ENCODE measurements around the gene ARHGEF26. TPM values are rescaled to one million over a fixed set of nuclear protein-coding genes. Genes with fewer than 3 reads are reported as not detected.
"Not testable (repeated sequence)": the region's sequence is repeated elsewhere in the genome, so short reads cannot be mapped to it uniquely, and the experiment has no call there.

The ARHGEF26 gene
- total RNA-seq, 4 donors from 2014 or later: 30.6 to 49.3 (median 37.8) TPM

GRCh38 chr3:154085071-154085470 is 36.1 kb upstream of the ARHGEF26 start:
- peaks cover 4% of the 10 kb centered on the region for H3K4me1 ChIP-seq
- WGBS: 63% methylated on average over 1 of the region's 1 CpG
- no peaks in the 10 kb centered on the region for H3K9me3 ChIP-seq
- no peaks in the 10 kb centered on the region for H3K36me3 ChIP-seq
- no peak for DNase-seq (ENCODE audit: low spot score in 2 of 2)
- H3K4me3 ChIP-seq: no peak overlapping the region
- TF ChIP-seq POLR2A (IDR thresholded peaks at IDR 0.05) (no peak), EP300 (IDR thresholded peaks at IDR 0.05) (no peak), POLR2AphosphoS5 (IDR thresholded peaks at IDR 0.05) (no peak)
- TF ChIP-seq, protein P1, sequence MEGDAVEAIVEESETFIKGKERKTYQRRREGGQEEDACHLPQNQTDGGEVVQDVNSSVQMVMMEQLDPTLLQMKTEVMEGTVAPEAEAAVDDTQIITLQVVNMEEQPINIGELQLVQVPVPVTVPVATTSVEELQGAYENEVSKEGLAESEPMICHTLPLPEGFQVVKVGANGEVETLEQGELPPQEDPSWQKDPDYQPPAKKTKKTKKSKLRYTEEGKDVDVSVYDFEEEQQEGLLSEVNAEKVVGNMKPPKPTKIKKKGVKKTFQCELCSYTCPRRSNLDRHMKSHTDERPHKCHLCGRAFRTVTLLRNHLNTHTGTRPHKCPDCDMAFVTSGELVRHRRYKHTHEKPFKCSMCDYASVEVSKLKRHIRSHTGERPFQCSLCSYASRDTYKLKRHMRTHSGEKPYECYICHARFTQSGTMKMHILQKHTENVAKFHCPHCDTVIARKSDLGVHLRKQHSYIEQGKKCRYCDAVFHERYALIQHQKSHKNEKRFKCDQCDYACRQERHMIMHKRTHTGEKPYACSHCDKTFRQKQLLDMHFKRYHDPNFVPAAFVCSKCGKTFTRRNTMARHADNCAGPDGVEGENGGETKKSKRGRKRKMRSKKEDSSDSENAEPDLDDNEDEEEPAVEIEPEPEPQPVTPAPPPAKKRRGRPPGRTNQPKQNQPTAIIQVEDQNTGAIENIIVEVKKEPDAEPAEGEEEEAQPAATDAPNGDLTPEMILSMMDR (IDR thresholded peaks at IDR 0.05): no peak
- no peaks in the 10 kb centered on the region for H3K27me3 ChIP-seq
- H3K27ac ChIP-seq: no peak overlapping the region

DNA sequence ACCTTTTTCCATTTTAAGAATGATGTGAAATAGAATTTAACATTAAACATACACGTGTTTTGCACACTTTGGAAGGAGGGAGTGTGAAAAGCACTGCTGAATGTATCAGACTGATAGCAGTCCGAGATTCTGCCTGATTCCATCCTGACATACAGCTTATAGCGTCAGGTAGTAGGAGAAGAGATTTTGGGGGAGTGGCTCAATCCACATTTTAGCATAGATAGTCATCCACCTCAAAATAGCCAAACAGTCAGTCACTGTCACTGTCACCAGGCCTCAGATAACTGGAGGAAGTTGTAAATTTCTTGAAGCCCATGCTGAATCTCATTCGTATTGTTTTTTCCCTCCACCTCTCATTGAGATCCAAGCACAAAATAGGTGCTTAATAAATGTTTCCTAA is 35.4 kb upstream of the ARHGEF26 start:
- 80% methylated on average over 4 of the region's 4 CpGs for WGBS
- TF ChIP-seq, protein P1 (IDR thresholded peaks at IDR 0.05): no peak
- TF ChIP-seq EP300 (IDR thresholded peaks at IDR 0.05) (no peak), POLR2AphosphoS5 (IDR thresholded peaks at IDR 0.05) (no peak), POLR2A (IDR thresholded peaks at IDR 0.05) (no peak)
- no peak for DNase-seq (ENCODE audit: low spot score in 2 of 2)

DNA sequence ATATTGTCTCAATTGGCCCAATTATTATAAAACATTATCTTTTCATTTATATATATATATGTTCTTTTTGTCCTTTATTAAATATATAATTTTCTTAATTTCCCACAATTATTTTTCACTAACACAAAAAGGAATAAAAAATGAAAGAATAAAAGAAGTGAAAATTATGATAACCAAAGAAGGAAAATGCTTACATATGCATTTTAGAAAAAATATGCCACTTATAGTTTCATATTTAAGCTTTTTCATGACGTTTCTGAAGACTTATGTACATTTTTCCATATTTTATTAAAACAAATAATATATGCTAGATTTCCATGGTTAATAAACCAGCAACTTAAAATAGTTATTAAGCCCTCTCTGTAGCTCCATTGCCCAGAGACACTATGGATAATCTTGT is 34.9 kb upstream of the ARHGEF26 start:
- 77% methylated on average over 1 of the region's 1 CpG for WGBS
- peaks cover 4% of the 10 kb centered on the region for H3K4me1 ChIP-seq
- DNase-seq (ENCODE audit: low spot score in 2 of 2): no peak
- H3K9me3 ChIP-seq: no peaks in the 10 kb centered on the region
- no peak overlapping the region for H3K27ac ChIP-seq
- H3K36me3 ChIP-seq: no peaks in the 10 kb centered on the region
- no peaks in the 10 kb centered on the region for H3K27me3 ChIP-seq
- no peak overlapping the region for H3K4me3 ChIP-seq
- no peak for TF ChIP-seq POLR2A (IDR thresholded peaks at IDR 0.05)
- TF ChIP-seq, protein P1 (IDR thresholded peaks at IDR 0.05): no peak
- no peak for TF ChIP-seq POLR2AphosphoS5 (IDR thresholded peaks at IDR 0.05)
- no peak for TF ChIP-seq EP300 (IDR thresholded peaks at IDR 0.05)

More for the DNA sequence above, 35.4 kb upstream of the ARHGEF26 start:
- peaks cover 4% of the 10 kb centered on the region for H3K4me1 ChIP-seq
- no peak overlapping the region for H3K4me3 ChIP-seq
- H3K27me3 ChIP-seq: no peaks in the 10 kb centered on the region
- no peaks in the 10 kb centered on the region for H3K36me3 ChIP-seq
- no peak overlapping the region for H3K27ac ChIP-seq
- no peaks in the 10 kb centered on the region for H3K9me3 ChIP-seq

DNA sequence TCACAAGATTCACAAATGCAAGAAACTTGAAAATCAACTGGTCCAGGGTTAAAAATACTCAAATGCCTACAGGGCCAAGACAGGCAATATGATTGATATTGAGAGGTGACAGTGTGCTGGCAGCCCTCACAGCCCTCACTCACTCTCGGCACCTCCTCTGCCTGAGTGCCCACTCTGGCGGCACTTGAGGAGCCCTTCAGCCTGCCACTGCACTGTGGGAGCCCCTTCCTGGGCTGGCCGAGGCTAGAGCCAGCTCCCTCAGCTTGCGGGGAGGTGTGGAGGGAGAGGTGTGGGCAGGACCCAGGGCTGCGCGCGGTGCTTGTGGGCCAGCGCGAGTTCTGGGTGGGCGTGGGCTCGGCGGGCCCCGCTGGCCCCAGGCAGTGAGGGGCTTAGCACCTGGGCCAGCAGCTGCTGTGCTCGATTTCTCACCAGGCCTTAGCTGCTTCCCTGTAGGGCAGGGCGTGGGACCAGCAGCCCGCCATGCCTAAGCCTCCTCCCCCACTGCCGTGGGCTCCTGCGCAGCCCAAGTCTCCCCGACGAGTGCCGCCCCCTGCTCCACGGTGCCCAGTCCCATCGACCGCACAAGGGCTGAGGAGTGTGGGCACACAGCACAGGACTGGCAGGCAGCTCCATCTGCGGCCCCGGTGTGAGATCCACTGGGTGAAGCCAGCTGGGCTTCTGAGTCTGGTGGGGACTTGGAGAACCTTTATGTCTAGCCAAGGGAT is 33.3 kb upstream of the ARHGEF26 start:
- WGBS: 92% methylated on average over 11 of the region's 26 CpGs
- not testable (repeated sequence) for H3K4me1 ChIP-seq; H3K36me3 ChIP-seq; H3K27me3 ChIP-seq; H3K9me3 ChIP-seq; H3K27ac ChIP-seq; DNase-seq (ENCODE audit: low spot score in 2 of 2); H3K4me3 ChIP-seq

DNA sequence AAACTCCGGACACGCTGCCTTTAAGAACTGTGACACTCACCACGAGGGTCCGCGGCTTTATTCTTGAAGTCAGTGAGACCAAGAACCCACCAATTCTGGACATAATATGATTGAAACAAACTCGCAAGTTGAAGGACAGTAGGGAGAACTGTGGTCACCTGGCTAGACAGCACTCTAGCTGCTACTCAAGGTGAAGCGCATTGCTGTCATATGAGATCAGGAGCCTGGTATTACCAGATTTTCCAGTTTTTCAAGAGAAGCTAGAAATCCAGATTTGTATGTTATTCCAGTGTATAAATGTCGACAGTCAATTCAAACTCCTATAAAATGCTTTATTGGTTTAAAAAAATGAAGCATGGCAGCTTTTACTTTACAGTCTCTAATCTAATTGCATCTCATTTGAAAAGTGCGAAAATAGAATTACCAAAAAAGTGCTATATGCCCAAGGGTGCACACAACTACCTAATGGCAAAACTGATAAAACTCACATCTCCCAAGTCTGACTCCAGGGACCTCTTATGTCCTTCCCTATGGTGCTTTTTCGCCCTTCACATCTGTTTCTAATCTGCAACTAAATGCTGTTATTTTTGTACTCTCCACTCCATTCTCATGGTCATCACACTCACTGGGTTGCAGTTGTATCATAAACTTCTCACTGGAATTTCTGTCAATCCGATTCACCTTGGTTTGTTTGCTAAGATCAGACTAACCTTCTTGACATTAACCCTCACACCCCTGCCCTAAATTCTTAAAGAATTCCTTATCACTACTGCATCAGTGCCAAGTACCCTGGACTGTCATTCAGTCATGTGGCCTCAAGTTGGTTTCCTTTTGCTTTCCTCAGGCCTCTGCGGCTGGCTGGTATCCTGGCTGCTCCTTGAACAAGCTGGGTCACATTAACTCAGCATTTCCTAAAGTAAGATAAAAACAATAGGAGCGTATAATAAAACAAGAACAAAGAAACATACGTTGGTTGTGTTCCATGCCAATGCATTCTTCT is 31.5 kb upstream of the ARHGEF26 start:
- Histone ChIP-seq H3K4me1 (peaks cover 4% of the 10 kb centered on the region), H3K4me3 (no peak overlapping the region), H3K9me3 (no peaks in the 10 kb centered on the region), H3K36me3 (no peaks in the 10 kb centered on the region), H3K27ac (no peak overlapping the region), H3K27me3 (no peaks in the 10 kb centered on the region)
- 71% methylated on average over 14 of the region's 14 CpGs for WGBS
- TF ChIP-seq, protein P1 (IDR thresholded peaks at IDR 0.05): no peak
- TF ChIP-seq POLR2AphosphoS5 (IDR thresholded peaks at IDR 0.05): no peak
- no peak for TF ChIP-seq POLR2A (IDR thresholded peaks at IDR 0.05)
- no peak for TF ChIP-seq EP300 (IDR thresholded peaks at IDR 0.05)
- no peak for DNase-seq (ENCODE audit: low spot score in 2 of 2)
